ENCODE results near the gene ITGB1BP1.
"Not testable (repeated sequence)": the region's sequence is repeated elsewhere in the genome, so short reads cannot be mapped to it uniquely, and the experiment has no call there.

Gene ITGB1BP1

GRCh38 chr2:9400268-9401058, 22.9 kb downstream of the ITGB1BP1 start:
- no peak for DNase-seq

GRCh38 chr2:9398881-9399780, 24.2 kb downstream of the ITGB1BP1 start:
- no peak for DNase-seq

DNA sequence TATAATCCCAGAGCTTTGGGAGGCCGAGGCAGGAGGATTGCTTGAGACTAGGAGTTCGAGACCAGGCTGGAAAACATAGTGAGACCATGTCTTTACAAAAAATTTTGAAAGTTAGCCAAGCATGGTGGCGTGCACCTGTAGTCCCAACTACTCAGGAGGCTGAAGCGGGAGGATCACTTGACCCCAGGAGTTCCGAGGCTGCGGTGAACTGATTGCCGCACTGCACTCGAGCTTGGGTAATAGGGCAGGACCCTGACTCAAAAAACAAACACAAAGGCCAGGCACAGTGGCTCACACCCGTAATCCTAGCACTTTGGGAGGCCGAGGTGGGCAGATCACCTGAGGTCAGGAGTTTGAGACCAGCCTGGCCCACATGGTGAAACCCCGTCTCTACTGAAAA, 25.1 kb downstream of the ITGB1BP1 start:
- not testable (repeated sequence) for DNase-seq

DNA sequence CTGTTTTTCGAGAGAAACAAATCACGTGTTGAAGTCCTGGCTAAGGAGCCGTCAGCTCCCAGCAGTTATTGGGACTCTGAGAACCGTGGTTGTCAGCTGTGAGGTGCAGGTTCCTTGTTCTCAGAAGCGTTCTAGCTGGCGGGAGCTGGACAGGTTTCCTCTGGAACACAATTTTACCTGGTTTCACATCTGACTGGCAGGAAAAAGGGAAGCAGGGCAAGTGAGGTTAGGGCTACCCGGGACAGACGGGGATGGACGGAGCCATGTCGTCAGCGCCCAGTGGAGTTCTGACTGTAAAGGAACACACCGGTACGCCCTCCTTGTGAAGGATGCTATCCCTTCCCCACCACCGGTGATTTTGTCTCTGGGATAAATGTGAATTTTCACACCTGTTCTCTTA, 26.1 kb downstream of the ITGB1BP1 start:
- DNase-seq = no peak

DNA sequence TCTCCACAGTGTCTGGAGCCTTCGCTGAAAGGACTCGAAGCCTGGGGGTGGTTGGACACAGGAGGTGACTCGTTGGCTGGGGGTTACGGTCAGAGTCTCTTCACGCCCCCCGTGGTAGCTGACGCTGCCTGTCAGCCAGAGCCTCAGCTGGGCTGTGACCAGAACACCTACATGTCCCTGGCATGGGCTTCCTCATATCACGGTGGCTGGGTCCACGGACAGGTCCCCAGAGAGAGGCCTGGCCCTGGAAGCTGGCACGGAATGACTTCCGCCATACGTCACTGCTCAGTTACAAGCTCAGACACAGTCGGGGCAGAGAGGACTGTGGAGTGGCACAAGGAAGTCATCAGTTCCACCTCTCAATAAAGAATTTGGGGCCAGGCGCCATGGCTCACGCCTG, 28.5 kb downstream of the ITGB1BP1 start:
- DNase-seq = no peak

GRCh38 chr2:9392898-9393765, 30.2 kb downstream of the ITGB1BP1 start:
- DNase-seq = no peak

- no peak for DNase-seq
These were observed 31.2 kb downstream of the ITGB1BP1 start for GRCh38 chr2:9391961-9392720.

- DNase-seq = no peak
These were observed 32.3 kb downstream of the ITGB1BP1 start for GRCh38 chr2:9390991-9391390.

- DNase-seq = no peak
These were observed 33.0 kb downstream of the ITGB1BP1 start for GRCh38 chr2:9390151-9390850.

DNA sequence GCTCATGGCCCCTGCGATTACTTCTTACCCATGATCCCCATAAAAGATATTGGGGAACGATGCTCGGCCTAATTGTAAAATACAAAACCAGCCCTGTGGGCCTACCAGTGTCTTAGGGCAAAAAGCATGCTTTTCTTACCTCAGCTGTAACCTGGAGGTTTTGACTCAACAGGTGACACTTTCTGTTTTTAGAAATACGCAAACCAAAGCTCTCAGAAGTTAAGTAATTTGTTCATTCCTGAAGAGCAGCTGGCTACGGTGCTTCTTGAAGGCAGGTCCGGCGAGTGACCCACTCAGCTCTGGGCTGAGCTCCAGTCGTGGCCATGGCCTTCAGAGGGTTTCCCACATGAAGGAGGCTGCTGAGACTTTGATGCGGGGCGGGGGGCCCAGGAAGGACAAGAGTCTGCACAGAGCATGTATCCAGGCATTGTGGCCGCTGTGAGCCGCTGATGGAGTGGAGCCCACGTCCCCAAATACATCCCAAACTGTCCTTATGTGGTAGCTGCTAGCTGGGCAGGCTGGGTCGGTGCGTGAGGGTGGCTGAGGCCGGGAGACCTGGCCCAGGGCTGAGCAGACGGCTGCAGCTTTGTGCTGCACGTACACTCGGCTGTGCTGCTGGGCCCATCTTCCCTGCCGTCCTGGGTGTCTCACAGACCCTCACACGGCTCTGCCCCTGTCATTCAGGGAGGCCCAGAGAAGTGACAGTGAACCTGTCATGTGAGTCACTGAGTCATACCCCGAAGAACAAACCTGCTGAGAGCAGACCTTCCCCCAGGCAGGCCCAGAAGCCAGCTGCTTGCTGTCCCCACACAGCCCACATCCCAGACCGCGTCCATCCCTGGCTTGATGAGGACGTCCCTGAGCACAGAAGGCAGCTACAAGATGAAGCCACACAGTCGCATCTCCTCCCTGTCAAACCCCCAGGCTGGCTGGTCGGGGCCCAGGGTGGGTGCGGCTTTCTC, 34.1 kb downstream of the ITGB1BP1 start:
- no peak for DNase-seq

GRCh38 chr2:9388199-9388681, 35.1 kb downstream of the ITGB1BP1 start:
- DNase-seq = no peak

- DNase-seq = no peak
These were observed 37.5 kb downstream of the ITGB1BP1 start for GRCh38 chr2:9385841-9386240.

DNA sequence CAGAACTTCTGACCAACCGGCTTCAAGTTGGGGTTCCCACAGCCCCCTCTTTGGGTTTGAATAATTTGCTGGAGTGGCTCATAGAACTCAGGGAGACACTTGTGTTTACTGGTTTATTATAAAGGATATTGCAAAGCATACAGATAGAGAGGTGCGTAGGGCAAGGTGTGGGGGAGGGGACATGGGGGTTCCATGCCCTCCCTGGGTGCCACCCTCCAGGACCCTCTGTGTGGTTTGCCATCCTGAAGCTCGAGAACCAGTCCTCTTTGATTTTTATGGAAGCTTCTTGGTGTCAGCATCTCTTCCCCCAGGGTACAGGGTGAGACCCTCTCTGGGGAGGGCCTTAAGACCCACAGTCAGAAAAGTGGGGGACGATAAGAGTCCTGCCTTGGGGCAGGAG, 38.8 kb downstream of the ITGB1BP1 start:
- DNase-seq = no peak

DNA sequence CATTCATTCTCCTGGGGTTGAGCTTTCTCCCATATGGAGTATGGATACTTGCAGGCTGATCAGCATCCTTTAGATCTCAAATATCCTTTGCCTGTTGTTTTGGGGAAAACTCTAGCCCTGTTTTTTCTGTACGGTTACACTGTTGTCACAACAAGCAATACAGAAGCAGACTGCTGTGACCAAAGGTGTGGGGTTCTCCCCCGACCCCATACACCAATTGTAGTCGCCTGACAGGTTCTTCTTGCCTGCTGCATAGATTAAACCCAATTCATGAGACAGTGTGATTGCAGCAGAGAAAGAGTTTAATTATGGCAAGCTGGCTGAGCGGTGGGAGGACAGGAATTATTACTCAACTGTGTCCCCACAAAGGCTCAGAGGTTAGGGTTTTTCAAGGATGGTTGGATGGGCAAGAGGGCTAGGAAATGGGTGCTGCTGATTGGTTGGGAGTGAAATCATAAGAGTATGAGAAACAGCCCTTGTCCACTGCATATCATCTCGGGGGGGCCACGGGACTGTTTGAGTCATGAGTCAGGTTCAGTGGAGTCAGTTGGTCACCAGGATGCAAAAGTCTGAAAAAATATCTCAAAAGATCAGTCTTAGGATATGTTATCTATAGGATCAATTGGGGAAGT, 40.6 kb downstream of the ITGB1BP1 start:
- no peak for DNase-seq

GRCh38 chr2:9380702-9381628, 42.4 kb downstream of the ITGB1BP1 start:
- no peak for DNase-seq

- DNase-seq = no peak
These were observed 44.0 kb downstream of the ITGB1BP1 start for GRCh38 chr2:9379391-9379755.

DNA sequence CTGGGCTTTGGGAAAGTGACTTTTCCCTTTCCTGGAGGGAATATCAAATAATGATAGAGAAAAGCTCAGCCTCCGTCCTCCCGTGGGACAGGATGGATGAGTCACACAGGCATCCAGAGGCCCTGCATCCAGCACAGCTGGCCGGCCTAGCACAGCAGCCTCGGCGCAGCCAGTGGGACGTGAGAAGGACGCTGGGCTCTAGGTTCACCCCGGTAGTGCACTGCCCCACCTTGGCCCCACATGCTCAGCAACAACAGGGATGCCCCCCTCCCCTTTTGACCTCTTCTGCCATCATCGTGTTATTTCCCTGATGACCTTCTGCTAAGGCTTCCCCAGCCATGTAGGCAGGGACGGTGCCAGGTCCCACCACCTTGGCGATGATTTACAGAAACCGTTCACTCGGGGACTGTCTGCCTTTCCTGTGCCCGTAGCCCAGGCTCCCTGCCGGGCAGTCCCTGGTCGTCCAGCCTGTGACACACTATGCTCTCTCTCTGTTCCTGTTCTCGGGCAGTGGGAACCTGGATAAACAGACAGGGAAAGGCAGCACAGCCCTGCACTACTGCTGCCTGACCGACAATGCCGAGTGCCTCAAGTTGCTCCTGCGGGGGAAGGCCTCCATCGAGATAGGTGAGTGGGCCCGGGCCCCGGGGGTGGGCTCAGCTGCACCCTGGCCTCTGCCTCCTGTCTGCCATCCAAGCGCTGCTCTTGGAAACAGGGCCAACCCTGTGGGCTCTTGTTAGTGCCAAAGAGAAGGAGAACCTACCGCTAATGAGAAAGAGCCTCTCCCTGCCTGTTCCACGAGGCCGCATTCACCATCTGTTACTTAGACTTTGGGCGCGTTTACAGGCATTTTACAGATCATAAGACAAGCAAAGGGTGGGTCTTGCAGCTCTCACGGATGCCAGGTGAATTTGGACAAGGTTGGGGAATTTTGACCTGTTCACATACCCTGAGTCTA, 44.6 kb downstream of the ITGB1BP1 start:
- peak in 1 of 2 experiments; percentile 47 for DNase-seq

Data from SW 1271 (cell line).